ENCODE measurements around the gene ZFR2. TPM values are rescaled to one million over a fixed set of nuclear protein-coding genes. Genes with fewer than 3 reads are reported as not detected.
"Not testable (repeated sequence)": the region's sequence is repeated elsewhere in the genome, so short reads cannot be mapped to it uniquely, and the experiment has no call there.

ZFR2 gene
- total and polyA plus RNA-seq, 2 of the 8 experiments (the other 6 are each of a cell fraction or from before 2014, with no cell fraction given) = 14.5 to 28.4 TPM

DNA sequence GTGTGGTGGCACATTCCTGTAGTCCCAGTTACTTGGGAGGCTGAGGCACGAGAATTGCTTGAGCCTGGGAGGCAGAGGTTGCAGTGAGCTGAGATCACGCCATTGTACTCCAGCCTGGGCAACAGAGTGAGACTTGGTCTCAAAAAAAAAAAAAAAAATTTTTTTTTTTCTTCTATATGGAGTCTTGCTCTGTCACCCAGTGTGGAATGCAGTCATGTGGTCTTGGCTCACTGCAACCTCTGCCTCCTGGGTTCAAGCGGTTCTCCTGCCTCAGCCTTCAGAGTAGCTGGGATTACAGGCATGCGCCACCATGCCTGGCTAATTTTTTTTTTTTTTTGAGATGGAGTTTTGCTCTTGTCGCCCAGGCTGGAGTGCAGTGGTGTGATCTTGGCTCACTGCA lies 103.1 kb downstream of the ZFR2 start:
- H3K4me2 ChIP-seq (ENCODE audit: insufficient read depth in 1 of 2, low read depth in 2 of 2, low read length in 2 of 2); H3K79me2 ChIP-seq (ENCODE audit: control insufficient read depth in 1 of 2, insufficient read depth in 2 of 2, low read length in 2 of 2); H3K27ac ChIP-seq (ENCODE audit: low read depth, low read length); H2BK120ac ChIP-seq (replicated peaks; ENCODE audit: low read depth, low read length); H3K18ac ChIP-seq (ENCODE audit: extremely low read depth, low read length); H3K14ac ChIP-seq (ENCODE audit: insufficient read length); H4K8ac ChIP-seq (ENCODE audit: extremely low read depth, insufficient read depth, low read length); H3K27me3 ChIP-seq (replicated peaks in 1 of 4; ENCODE audit: control insufficient read depth in 3 of 4, extremely low read depth in 1 of 4, insufficient read depth in 3 of 4, low read length in 3 of 4); H3K4me3 ChIP-seq (ENCODE audit: extremely low read depth in 1 of 4, insufficient read depth in 2 of 4, low read depth in 3 of 4, low read length in 4 of 4); H3K36me3 ChIP-seq (ENCODE audit: control insufficient read depth in 2 of 4, insufficient read depth in 4 of 4, low read length in 3 of 4); H4K91ac ChIP-seq (replicated peaks; ENCODE audit: insufficient read length, low read length); DNase-seq (ENCODE audit: low read depth in 1 of 2, low spot score in 2 of 2); H3K79me1 ChIP-seq (ENCODE audit: low read depth, low read length); H2AFZ ChIP-seq (ENCODE audit: low read length); H3K23me2 ChIP-seq (ENCODE audit: low read depth, low read length); H4K5ac ChIP-seq (ENCODE audit: insufficient read length, low read depth, low read length); H2BK12ac ChIP-seq (ENCODE audit: low read depth, low read length); H2BK15ac ChIP-seq (ENCODE audit: low read length); H2BK20ac ChIP-seq (ENCODE audit: low read length); H3K9me3 ChIP-seq (ENCODE audit: insufficient read depth in 2 of 2, low read depth in 1 of 2, low read length in 1 of 2); H3K56ac ChIP-seq (replicated peaks; ENCODE audit: insufficient read length, low read depth, low read length); FAIRE-seq; H3K4ac ChIP-seq (replicated peaks; ENCODE audit: insufficient read length, low read depth, low read length); H2BK5ac ChIP-seq (ENCODE audit: low read depth, low read length); H3K23ac ChIP-seq (ENCODE audit: insufficient read length); H2AK5ac ChIP-seq (ENCODE audit: low read depth, low read length); H3K9ac ChIP-seq (replicated peaks in 1 of 4; ENCODE audit: extremely low read depth in 1 of 4, low read depth in 3 of 4, low read length in 3 of 4); H3K4me1 ChIP-seq (replicated peaks in 1 of 4; ENCODE audit: control insufficient read depth in 3 of 4, insufficient read depth in 4 of 4, low read length in 3 of 4): not testable (repeated sequence)
- H4K20me1 ChIP-seq (replicated peaks in 1 of 2; ENCODE audit: control insufficient read depth in 1 of 2, insufficient read depth in 2 of 2, low read length in 2 of 2) = peaks cover 0 to 11% of the 10 kb centered on the region in 2 experiments
- CTCF ChIA-PET (ENCODE audit: partially characterized antibody) = interaction anchor here (0.6 to 0.7 kb wide), 3 partner anchors 31 to 1302 kb away, joined by 3 read pairs; no protein-coding TSS in a partner anchor
- 96% methylated on average over 4 of the region's 5 CpGs; no CpG with 5 or more reads in 1 of the 2 experiments for WGBS, 2 experiments (ENCODE audit: extremely low coverage in 1 of 2, insufficient coverage in 1 of 2, insufficient read length in 1 of 2, insufficient replicate concordance in 2 of 2, low coverage in 1 of 2, low lambda C conversion rate in 2 of 2, missing lambda C conversion rate in 1 of 2)
- POLR2A ChIA-PET (ENCODE audit: partially characterized antibody) = interaction anchor here (0.6 to 0.7 kb wide), 2 partner anchors 22 to 861 kb away, joined by 3 read pairs; no protein-coding TSS in a partner anchor

Measured in H1 (cell line).